ENCODE measurements around the gene AEBP2.
"Not testable (repeated sequence)": the region's sequence is repeated elsewhere in the genome, so short reads cannot be mapped to it uniquely, and the experiment has no call there.

Gene AEBP2

GRCh38 chr12:19507823-19508222, 68.5 kb downstream of the AEBP2 start:
- no peak for DNase-seq (ENCODE audit: low read depth)

- DNase-seq (ENCODE audit: low read depth) = no peak
Measured at GRCh38 chr12:19510461-19510860, 71.2 kb downstream of the AEBP2 start.

GRCh38 chr12:19515179-19515578, 75.9 kb downstream of the AEBP2 start:
- DNase-seq (ENCODE audit: low read depth) = no peak

GRCh38 chr12:19517583-19517982, 78.3 kb downstream of the AEBP2 start:
- DNase-seq (ENCODE audit: low read depth) = no peak

- DNase-seq (ENCODE audit: low read depth) = no peak
Measured at GRCh38 chr12:19518209-19518608, 78.9 kb downstream of the AEBP2 start.

GRCh38 chr12:19520646-19521415, 81.5 kb downstream of the AEBP2 start:
- no peak for DNase-seq (ENCODE audit: low read depth)

- DNase-seq (ENCODE audit: low read depth) = no peak
Measured at GRCh38 chr12:19525274-19525673, 86.0 kb downstream of the AEBP2 start.

- DNase-seq (ENCODE audit: low read depth) = no peak
Measured at GRCh38 chr12:19527866-19528265, 88.6 kb downstream of the AEBP2 start.

- DNase-seq (ENCODE audit: low read depth) = no peak
Measured at GRCh38 chr12:19528750-19529149, 89.5 kb downstream of the AEBP2 start.

- DNase-seq (ENCODE audit: low read depth) = no peak
Measured at GRCh38 chr12:19529951-19530636, 90.8 kb downstream of the AEBP2 start.

- no peak for DNase-seq (ENCODE audit: low read depth)
Measured at GRCh38 chr12:19530637-19531023, 91.3 kb downstream of the AEBP2 start.

GRCh38 chr12:19533567-19533966, 94.3 kb downstream of the AEBP2 start:
- no peak for DNase-seq (ENCODE audit: low read depth)

- no peak for DNase-seq (ENCODE audit: low read depth)
Measured at GRCh38 chr12:19539071-19539470, 99.8 kb downstream of the AEBP2 start.

- no peak for DNase-seq (ENCODE audit: low read depth)
Measured at GRCh38 chr12:19539836-19540235, 100.5 kb downstream of the AEBP2 start.

GRCh38 chr12:19542606-19543005, 103.3 kb downstream of the AEBP2 start:
- no peak for DNase-seq (ENCODE audit: low read depth)

GRCh38 chr12:19544353-19544752, 105.1 kb downstream of the AEBP2 start:
- DNase-seq (ENCODE audit: low read depth) = no peak

GRCh38 chr12:19545301-19545700, 106.0 kb downstream of the AEBP2 start:
- DNase-seq (ENCODE audit: low read depth) = no peak

- no peak for DNase-seq (ENCODE audit: low read depth)
Measured at GRCh38 chr12:19546027-19546426, 106.7 kb downstream of the AEBP2 start.

GRCh38 chr12:19546611-19547162, 107.4 kb downstream of the AEBP2 start:
- no peak for DNase-seq (ENCODE audit: low read depth)

GRCh38 chr12:19547271-19547671, 108.0 kb downstream of the AEBP2 start:
- no peak for DNase-seq (ENCODE audit: low read depth)

- DNase-seq (ENCODE audit: low read depth) = no peak
Measured at GRCh38 chr12:19548834-19549233, 109.5 kb downstream of the AEBP2 start.

- DNase-seq (ENCODE audit: low read depth) = no peak
Measured at GRCh38 chr12:19550626-19551025, 111.3 kb downstream of the AEBP2 start.

- not testable (repeated sequence) for DNase-seq (ENCODE audit: low read depth)
Measured at GRCh38 chr12:19552441-19553097, 113.3 kb downstream of the AEBP2 start.
